ENCODE data around the gene MICALL1. TPM values are rescaled to one million over a fixed set of nuclear protein-coding genes. Genes with fewer than 3 reads are reported as not detected.
A peak's percentile ranks its signal among the peaks of the same experiment; 100 is the strongest.

The MICALL1 gene, protein sequence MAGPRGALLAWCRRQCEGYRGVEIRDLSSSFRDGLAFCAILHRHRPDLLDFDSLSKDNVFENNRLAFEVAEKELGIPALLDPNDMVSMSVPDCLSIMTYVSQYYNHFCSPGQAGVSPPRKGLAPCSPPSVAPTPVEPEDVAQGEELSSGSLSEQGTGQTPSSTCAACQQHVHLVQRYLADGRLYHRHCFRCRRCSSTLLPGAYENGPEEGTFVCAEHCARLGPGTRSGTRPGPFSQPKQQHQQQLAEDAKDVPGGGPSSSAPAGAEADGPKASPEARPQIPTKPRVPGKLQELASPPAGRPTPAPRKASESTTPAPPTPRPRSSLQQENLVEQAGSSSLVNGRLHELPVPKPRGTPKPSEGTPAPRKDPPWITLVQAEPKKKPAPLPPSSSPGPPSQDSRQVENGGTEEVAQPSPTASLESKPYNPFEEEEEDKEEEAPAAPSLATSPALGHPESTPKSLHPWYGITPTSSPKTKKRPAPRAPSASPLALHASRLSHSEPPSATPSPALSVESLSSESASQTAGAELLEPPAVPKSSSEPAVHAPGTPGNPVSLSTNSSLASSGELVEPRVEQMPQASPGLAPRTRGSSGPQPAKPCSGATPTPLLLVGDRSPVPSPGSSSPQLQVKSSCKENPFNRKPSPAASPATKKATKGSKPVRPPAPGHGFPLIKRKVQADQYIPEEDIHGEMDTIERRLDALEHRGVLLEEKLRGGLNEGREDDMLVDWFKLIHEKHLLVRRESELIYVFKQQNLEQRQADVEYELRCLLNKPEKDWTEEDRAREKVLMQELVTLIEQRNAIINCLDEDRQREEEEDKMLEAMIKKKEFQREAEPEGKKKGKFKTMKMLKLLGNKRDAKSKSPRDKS
- 20.7 and 30.2 TPM in 2 replicates for total RNA-seq

DNA sequence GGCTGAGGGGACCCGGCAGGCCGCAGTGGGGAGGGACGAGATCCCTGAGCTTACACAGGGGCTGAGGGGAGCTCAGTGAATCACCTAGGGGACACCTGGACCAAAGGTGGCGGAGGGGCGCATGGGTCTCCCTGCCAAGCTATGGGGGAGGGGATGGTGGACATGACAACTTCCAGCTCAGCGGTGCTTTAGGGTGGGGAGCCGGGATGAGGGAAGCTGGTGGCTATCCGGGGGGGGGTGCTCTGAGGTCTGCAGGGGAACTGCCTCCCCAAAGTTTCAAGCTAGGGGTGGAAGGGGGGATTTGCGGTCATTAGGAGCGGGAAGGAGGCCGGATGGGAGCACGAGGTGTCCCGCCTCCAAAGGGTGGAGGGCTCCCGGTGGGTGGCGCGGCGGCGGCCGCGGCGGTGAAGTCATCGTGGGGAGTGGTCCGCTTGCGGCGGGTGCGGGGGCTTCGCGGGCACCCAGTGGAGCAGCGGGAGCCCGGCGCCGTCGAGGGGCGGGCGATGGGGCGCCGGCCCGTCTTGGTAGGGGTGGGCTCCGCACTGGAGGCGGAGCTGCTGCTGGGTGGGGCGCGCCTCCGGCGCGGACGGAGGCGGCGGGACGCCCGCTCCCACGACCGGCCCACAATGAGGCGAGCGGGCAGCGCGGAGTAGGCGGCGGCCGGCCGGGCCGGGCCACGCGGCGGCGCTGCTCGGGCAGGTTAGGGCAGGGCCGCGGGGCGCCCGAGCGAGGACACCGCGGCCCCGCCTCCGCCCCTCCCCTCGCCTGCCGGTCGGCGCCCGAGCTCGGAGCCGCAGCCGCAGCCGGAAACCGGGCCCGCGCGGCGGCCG is at the start of gene MICALL1:
Gene MICALL1 (plus strand): TSS at position 764 of the 830 bp plus-strand sequence. CDS start 126 bp downstream, outside the sequence.
- peak; percentile 80 to 81 for DNase-seq (ENCODE audit: low read depth in 2 of 2)

DNA sequence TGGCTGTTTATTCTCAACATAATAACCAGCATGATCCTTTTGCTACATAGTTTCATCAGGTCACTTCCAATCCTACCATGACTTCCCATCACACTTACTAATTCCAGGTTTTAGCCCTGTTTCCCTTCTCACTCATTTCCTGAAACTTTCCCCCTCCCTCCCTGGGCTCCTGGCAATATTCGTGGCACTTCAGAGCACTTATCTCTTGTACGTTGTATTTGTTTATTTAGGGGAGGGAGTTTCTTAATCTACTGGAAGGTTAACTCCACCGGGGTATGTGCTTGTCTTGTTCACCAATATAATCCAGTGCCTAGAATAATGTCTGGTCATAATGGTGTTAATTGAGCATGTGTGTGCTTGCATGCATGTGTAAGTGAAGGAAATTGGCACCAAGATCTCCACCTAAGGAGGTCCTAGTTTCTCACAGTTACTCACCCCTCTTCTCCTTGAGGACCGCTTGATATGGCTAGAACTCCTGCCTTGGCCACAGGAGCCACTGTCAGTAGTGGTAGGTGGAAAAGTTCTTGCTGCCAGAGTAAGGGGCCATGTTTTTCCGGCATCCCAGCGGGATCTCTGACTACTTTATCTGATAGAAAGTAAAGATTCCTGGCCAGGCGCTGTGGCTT is 45.2 kb upstream of the MICALL1 start:
- peak in 1 of 2 donors; percentile 19 for DNase-seq (ENCODE audit: low read depth in 2 of 2)

DNA sequence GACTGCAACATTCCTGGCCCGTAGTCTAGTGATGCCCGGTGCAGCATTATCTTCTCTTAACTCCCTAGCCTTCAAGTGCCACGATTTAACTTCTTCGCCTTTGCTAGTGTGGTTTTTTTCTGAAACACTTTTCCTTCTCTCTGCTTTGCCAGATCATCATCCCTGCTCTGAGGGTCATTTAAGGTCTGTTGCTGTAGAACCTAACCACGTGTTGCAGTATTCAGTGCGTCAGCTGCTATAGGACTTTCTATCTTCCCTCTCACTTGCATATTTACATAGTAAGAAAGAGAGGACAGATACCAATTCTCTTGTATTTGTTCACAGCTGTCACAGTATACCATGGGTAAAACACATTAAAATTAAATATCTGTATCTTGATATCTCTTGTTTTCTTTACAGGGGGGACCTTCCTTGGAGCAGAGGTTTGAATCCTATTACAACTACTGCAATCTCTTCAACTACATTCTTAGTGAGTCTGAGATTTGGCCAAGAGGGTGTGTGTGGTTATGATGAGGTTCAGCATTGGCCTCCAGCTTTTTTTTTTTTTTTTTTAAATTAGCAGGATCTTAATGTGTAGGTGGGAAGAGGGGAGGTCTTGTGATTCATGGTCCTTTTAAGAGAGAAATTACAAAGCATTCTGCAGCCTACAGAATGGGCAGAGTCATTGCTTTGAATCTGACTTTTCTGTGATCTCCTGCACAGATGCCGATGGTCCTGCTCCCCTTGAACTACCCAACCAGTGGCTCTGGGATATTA is 43.3 kb upstream of the MICALL1 start:
- DNase-seq (ENCODE audit: low read depth in 2 of 2), result no peak

DNA sequence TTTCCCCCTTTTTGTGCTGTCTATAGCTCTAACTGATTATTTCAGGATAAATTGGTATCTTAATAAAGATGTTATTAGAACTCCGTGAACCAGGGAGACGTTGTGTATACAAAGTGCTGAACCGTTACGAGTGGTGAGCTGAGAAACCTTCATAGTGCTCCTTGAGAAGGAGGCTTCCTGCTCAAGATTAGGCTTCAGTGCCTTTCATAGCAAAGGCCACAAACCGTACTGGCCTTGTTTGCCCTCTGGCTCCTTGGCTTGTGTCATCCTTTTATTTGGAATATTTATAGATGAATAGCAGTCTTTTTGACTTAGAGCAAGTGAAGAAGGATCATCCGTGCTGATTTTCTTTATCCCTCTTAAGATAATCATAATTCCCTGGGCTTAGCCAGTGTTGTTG is 40.6 kb upstream of the MICALL1 start:
- DNase-seq (ENCODE audit: low read depth in 2 of 2), result no peak

DNA sequence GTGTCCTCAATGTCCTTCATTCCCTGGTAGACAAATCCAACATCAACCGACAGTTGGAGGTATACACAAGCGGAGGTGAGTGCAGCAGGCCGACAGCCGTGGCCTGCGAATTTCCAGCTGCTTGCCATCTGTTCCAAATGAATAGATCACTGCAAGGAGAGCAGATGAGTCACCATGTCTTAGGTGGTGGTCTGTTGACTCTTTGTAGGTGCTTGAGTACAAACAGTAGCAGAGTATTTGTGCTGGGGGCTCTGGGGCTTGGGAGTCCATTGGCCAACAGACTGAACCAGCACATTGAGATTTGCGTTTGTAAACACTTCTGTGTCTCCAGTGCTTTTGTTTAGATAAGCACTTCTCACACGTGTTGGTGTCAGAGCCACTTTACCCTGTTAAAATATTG is 35.8 kb upstream of the MICALL1 start:
- DNase-seq (ENCODE audit: low read depth in 2 of 2), result no peak

DNA sequence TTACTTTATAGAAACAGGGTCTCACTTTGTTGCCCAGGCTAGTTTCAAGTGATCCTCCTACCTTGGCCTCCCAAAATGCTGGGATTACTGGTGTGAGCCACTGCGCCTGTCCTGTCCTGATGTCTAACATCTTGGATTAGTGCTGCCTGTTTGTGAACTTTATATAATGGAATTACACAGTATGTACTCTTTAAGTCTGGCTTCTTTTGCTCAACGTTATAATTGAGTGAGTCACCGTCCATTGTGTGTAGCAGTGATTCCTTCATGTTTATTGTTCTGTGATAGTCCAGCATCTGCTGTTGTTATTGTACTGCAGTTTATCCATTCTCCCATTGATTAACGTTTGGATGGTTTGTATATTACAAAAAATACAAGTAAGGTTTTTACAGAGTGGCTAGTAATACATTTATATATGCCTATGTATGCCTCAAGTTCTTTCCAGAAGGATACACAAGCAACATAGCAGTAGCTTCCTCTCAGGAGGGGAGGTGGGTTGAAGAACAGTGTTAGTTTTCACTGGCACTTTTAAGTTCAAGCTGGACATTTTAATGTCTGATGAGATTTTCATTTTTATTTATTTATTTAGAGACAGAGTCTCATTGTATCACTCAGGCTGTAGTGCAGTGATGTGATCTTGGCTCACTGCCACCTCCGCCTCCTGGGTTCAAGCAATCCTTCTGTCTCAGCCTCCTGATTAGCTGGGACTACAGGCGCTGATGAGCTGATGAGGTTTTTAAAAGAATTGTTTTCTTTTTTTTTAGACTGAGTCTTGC is 25.2 kb upstream of the MICALL1 start:
- DNase-seq (ENCODE audit: low read depth in 2 of 2), result peak; percentile 26 to 74

DNA sequence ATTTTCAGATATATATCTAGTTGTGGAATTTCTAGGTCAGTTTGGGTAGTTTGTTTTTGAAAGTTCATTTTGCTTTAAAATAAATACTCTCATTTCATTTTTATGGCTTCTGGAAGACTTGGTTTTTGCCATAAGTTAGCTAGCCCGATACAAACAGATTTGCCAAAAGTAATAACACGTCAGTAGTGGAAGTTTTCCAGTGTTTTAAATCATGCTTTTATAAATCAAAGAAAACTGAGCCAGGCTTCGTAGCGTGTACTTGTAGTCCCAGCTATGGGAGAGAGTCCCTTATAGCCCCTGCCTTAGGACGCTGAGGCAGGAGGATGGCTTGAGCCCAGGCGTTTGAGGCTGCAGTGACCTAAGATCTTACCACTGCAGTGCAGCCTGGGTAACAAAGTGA is 21.7 kb upstream of the MICALL1 start:
- no peak for DNase-seq (ENCODE audit: low read depth in 2 of 2)

DNA sequence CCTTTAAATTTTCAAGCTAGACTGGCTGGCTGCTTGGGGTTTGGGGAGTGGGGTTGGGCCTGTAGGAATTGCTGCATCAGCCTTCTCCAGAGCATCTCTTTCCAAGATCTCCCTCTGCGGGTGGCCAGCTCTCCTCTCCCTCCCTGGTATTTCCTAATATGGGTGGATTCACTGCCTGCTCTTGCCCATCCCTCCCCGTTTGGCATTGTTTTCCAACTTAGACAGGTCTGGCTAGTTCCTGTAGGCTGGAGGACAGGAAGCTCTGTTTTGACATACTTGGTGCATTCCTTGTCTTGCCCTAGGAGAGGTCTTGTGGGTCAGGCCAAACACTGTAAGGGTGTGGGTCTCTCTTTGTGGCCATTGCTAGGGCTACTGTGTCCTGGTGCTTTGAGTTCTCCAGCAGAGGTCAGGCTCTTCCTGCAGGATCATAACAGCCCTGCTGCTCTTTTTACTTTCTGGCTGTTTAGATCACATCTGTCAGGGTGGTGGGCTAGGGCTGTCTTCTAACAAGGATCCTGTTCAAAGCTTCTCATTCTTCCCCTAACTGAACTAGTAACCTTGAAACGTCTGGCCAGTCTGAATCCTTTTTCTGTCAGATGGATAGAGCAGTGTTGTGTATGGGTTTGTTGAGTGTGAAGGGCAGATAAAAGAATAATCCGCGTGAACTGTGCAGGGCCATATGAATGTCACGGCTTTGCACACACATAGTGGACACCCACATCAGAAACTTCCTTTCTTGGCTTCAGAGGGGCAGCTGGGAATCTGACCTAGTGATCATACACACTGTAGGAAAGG is 18.3 kb upstream of the MICALL1 start:
- DNase-seq (ENCODE audit: low read depth in 2 of 2), result peak; percentile 76 to 82

DNA sequence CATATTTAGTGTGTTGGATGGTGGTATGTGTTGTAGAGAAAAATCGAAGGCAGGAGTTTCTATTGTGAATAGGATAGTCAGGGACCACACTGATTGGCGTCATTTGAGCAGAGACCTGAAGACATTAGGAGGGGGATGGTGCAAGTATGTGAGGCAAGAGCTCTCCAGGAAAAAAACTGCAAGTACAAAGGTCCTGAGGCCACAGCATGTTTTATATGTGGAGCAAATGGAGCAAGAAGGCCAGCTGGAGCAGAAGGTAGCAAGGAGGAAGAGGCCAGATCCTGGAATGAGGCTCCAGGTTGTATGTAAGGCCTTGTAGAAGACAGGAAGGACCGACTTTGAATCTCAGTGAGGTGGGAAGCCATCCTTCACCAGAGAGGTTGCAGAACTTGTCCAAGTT is 14.2 kb upstream of the MICALL1 start:
- no peak for DNase-seq (ENCODE audit: low read depth in 2 of 2)

DNA sequence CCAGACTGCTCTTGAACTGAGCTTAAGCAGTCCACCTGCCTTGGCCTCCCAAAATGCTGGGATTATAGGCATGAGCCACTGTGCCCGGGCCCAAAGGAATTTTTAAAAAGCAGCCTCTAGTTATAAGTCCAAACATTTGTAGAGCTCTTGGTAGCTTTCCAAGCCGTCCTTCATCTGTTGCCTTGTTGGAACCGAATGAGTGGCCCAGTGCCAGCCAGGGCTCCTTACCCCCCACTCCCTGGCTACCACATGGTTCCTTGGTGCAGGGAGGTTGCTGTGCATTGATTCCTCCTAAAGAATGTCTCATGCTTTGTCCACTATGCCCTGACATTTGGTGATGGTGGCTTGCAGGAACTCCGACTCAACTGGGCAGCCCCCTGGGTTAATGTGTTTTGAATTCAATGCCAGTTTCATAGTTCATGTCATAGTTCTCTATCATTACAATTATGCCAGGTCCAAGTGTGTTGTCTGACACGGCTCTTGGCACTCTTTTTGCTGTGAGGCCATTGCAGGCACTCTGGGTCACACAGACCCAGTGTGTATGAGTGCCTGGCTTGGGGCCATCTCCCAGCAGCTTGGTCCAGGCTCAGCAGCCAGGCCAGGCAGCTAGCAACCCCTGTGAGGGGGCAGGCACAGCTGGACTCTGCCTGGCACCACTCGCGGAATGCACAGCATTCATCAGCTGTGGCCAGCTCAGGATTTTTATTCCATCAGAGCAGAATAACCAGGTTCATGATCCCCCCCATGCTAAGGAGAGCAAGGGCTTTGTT is 13.3 kb upstream of the MICALL1 start:
- peak in 1 of 2 donors; percentile 31 for DNase-seq (ENCODE audit: low read depth in 2 of 2)

DNA sequence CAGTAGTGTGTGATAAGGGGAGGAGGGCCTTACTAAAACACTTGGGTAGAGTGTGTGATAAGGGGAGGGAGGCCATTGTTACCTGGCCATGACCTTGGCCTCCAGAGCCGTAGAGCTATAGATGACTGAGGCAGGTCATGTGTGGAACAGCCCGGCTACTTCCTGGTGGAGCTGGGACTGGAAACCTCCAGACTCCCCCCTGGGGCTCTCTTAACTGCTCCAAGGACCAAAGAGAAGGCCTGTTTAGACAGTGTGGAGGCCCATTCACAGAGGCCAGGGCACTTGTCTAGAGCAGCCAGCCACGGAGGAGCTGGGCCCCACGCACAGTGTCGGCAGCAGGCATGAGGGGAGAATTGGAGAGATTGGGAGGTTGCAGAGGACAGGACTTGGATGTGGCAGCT is 12.5 kb upstream of the MICALL1 start:
- no peak for DNase-seq (ENCODE audit: low read depth in 2 of 2)

DNA sequence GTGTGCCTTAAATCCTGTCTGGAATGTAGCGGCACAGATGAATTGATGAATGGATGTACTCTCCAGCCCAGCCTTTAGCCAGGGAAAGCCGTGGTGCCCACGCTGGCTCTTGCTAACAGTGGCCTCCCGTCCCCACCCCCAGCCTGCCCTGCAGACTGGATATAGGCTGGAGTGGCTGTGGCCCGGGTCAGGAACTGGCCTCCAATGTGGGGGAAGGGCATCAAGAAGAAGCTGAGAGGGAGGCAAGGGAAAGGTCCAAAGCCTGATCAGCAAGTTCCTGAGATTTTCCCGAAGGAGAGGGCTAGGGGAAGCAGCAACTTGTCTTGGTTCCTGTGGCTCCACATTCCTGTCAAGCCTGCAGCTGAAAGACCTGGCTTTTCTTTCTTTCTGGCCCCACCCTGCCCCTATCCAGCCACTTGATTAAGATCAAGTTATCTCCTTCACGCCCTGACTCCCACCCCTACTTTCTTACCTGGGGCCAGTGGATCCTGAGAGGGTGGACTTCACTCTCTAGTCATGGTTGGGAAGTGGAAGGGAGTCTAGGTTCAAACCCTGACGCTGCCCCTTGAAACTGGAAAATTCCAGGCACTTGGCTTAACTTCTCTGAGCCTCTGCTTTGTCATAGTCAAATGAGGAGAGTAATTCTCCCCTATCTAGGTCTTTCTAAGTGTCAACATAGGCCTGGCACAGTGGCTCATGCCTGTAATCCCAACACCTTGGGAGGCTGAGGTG is 11.0 kb upstream of the MICALL1 start:
- DNase-seq (ENCODE audit: low read depth in 2 of 2), result no peak

DNA sequence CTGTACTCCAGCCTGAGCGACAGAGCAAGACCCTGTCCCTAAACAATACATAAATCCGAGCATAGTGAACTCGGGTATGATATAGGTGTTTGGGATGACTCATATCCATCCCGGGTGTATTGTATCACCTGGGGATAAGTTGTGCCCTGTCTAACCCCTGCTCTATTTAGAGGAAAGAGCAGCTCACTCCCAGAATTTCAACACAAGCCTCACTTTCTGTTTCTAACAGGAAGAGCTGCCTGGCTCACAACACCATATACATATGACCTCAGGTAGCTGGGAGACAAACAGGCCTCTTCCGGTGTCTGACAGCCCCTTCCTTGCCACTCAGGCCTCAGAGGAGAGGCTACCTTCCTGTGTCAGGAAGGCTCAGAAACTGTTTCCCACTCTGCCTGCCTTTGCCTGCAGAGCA is 9.9 kb upstream of the MICALL1 start:
- DNase-seq (ENCODE audit: low read depth in 2 of 2), result peak; percentile 86 to 88

DNA sequence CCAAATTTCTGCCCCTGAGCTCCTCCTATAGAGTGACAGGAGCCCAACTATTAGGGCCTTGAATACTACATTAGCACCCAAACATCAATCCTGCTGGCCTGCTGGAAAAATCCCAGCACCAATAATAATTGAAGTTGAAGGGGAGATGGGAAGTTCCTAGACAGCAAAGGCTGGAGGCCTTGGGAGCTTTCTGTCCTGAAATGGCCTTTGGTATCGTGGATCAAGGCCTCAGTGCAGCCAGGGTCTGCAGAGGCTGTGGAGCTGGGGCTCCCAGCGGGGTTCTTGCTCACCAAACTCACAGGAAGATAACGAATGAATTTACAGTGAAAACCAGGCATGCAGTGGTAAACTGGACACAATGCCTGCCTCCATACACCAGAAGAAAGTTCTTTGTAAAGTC is 9.2 kb upstream of the MICALL1 start:
- no peak for DNase-seq (ENCODE audit: low read depth in 2 of 2)

DNA sequence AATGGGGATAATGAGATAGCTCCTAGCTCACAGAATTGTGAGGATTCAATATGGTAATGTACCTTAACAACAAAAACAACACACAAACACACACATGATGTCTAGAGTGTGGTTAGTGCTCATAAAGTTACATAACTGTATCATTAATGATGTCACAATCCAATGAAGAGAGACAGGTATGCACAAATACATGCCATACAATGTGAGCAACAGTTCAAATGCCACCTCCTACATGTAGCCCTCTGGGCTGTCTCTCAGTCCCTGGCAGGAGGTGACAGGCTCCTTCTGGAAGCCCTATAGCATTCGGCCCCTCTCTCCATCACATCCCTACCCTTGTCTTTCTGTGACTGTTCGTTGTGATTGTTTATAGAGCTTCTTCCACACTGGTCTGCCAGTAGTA is 8.3 kb upstream of the MICALL1 start:
- DNase-seq (ENCODE audit: low read depth in 2 of 2), result no peak

DNA sequence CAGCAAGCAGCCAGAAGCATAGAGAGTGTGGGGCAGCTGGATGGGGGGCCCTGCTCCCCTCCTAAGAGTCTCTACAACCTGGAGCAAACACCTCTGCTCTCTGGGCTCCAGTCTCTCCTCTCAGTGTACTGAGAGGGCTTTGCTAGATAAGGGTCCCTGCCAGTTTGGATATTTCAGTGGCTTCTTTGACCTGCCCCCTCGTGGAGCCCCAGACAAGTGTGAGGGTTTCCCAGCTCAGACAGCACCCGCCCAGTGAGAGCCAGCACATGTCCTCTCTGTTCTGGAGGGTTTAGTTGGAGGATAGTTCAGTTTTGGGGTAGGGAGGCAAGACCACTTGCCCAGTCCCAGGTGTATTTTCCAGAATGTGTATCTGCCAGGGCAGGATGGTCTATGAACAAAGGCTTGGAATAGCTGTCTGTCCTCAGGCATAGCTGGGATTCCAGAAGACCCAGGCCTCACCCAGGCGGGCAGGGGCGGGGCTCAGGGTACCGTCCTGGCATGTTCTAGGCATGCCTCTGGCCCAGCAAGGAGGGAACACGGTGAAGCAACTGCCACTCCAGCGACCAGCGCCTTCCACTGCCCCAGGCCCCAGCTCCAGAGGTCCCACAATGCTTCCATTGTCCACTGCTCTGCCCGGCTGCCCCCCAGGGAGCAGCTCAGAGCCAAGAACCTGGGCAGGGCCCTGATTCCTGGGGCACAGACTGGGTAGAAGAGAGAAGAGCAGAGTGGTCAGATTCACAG is 7.5 kb upstream of the MICALL1 start:
- DNase-seq (ENCODE audit: low read depth in 2 of 2), result no peak
